SJCRH30 (cell line): ENCODE data around the gene HOXC6. TPM values are rescaled to one million over a fixed set of nuclear protein-coding genes. Genes with fewer than 3 reads are reported as not detected.

Experiments used
- DNase-seq, 2 experiments: peaks; one replicate each; pipeline ENCODE4 v3.0.0-alpha.2; 2015 to 2020
- H3K27ac ChIP-seq: fragments of 250-450 bp; sonication (Bioruptor Pico); 2 replicates; pipeline ENCODE4 v1.5.1; 2020; ENCODE audit warnings: mild to moderate bottlenecking, moderate library complexity
- H3K27me3 ChIP-seq: fragments of 250-450 bp; sonication (Bioruptor Pico); 2 replicates; pipeline ENCODE4 v1.5.1; 2020; ENCODE audit warnings: mild to moderate bottlenecking, moderate library complexity
- H3K36me3 ChIP-seq: fragments of 250-450 bp; sonication (Bioruptor Pico); 2 replicates; pipeline ENCODE4 v1.5.1; 2020; ENCODE audit warnings: mild to moderate bottlenecking, moderate library complexity
- H3K4me1 ChIP-seq: fragments of 250-450 bp; sonication (Bioruptor Pico); 2 replicates; pipeline ENCODE4 v1.5.1; 2020; ENCODE audit warnings: mild to moderate bottlenecking, moderate library complexity
- H3K4me3 ChIP-seq: fragments of 250-450 bp; sonication (Bioruptor Pico); 2 replicates; pipeline ENCODE4 v1.5.1; 2020; ENCODE audit warnings: mild to moderate bottlenecking, moderate library complexity
- H3K9me3 ChIP-seq: fragments of 250-450 bp; sonication (Bioruptor Pico); replicated peaks from 2 replicates; pipeline ENCODE4 v1.5.1; 2020; ENCODE audit warnings: mild to moderate bottlenecking, moderate library complexity
- total RNA-seq: library from RNA; depleted of rRNA; stranded (reverse); fragments of >200 nt; shearing (Covaris generic); gene quantifications from 2 replicates; pipeline ENCODE4 v1.2.3, GENCODE V29; 2014

HOXC6 gene
- total RNA-seq, 1 experiment from 2014 or later, result 2.2 TPM

DNA sequence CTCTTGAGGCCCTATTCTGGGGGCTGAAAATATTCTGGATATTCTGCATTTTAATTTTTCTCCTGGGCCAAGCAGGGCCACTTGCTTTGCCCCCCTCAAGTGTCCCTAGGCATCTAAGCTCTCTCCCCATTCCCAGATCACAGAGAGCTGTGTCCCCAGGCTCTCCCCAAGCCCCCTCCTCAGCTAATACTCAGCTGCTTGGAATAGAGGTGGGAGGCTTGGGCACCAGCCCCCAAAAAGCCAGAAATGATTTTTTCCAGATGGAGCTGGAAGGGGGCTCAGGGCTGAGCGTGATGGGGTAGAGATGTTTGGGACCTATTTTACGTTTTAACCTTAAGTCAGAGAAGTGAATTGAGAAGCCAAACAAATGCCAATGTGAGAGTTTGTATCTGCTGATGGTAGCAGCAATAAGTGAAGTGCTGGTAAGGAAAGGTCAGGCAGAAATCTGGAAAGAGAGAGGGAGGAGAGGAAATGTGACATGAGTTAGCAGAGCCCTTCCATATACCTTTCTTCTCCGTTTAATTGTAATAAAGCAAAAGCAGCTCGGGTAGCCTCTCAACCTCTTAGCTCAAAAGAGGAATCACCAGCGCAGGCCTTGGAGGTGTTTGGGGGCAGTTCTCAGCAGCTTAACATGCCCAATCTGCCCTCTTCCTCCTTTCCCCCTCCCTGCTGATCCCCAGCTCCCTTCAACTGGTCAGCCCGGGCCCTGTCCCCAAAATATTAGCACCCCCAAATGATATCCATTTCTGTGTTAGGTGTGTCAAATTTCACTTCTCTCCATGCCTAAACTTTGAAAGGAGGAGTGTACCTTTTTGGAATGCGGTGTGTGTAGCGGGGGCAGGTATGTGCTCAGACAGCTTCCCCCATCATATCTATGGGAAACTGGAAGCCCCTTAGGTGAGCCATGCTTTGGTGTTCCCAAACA, 5.0 kb upstream of the HOXC6 start:
- H3K4me3 ChIP-seq, result no peak overlapping the region
- H3K27me3 ChIP-seq, result no peaks in the 10 kb centered on the region
- DNase-seq, result no peak
- no peaks in the 10 kb centered on the region for H3K36me3 ChIP-seq
- no peak overlapping the region for H3K27ac ChIP-seq
- no peaks in the 10 kb centered on the region for H3K9me3 ChIP-seq
- H3K4me1 ChIP-seq, result peaks cover 15% of the 10 kb centered on the region

DNA sequence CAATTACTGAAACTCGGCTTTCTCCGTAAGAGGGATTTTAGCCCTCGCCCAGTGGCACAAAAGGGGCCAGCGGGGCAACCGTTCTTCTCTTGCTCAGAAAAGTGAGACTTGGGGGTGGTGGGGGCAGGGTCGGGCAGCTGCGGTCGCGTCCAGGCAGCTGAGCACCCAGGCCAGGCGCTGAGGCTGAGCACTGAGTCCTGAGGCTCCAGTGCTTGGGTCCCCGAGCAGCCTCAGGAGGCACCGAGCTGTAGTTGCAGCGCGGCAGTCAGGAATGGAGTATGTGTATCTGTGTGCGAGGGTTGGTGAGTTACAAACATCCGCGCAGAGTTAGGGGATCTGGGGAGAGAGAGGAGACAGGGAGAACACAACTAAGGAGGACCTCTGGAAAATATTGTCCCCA, 4.1 kb upstream of the HOXC6 start:
- Histone ChIP-seq H3K4me1 (peaks cover 15% of the 10 kb centered on the region), H3K27me3 (no peaks in the 10 kb centered on the region), H3K4me3 (no peak overlapping the region), H3K36me3 (no peaks in the 10 kb centered on the region), H3K9me3 (no peaks in the 10 kb centered on the region), H3K27ac (no peak overlapping the region)
- DNase-seq, result no peak

- no peak overlapping the region for H3K27ac ChIP-seq
- no peaks in the 10 kb centered on the region for H3K36me3 ChIP-seq
- DNase-seq, result no peak
- H3K9me3 ChIP-seq, result no peaks in the 10 kb centered on the region
- no peak overlapping the region for H3K4me3 ChIP-seq
- H3K27me3 ChIP-seq, result no peaks in the 10 kb centered on the region
- peaks cover 12% of the 10 kb centered on the region for H3K4me1 ChIP-seq
Observed at GRCh38 chr12:54024581-54025305, 3.5 kb upstream of the HOXC6 start.

DNA sequence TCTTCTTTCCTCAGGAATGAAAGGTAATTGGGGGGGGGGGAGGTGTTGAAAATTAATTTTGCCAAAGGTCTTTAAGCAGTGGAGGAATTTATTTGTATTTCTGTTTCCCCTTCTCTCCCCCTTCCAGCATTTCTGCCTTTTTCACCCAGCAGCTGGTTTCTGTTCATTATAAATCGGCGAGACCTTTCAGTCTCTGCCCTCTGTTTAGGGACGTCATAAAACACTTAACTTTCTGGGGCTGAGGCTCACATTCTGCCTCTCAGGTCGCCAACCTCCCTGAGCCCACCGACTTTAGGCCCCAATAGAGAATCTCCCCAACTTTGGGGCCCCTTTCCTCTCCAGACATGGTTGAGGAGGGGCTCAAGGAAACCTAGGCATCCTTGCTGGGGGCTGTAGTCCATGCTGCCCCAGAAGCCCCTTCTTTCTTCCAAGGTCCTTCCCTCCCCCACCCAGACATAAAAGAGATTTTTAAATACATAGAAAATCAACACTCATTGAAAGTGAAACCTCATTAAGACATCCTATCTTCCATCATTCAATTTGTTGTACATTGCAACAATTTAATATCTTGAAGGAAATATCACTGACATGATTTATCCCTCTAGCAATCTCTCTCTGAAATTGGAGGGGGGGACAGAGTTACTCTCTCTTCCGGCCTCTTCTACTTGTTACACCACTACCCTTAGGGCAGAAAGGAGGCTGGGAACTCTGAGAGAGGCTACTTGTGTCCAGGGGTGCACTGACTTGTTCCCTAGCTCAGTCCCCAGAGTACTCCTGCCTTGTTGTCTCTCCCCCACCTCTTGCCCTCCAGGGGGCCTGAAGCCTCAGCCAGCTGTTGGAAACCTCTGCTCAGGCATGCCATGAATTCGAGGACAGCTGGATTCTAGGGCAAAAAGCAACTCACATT, 2.5 kb upstream of the HOXC6 start:
- no peak overlapping the region for H3K4me3 ChIP-seq
- peak; percentile 44 to 61 for DNase-seq
- H3K27ac ChIP-seq, result no peak overlapping the region

DNA sequence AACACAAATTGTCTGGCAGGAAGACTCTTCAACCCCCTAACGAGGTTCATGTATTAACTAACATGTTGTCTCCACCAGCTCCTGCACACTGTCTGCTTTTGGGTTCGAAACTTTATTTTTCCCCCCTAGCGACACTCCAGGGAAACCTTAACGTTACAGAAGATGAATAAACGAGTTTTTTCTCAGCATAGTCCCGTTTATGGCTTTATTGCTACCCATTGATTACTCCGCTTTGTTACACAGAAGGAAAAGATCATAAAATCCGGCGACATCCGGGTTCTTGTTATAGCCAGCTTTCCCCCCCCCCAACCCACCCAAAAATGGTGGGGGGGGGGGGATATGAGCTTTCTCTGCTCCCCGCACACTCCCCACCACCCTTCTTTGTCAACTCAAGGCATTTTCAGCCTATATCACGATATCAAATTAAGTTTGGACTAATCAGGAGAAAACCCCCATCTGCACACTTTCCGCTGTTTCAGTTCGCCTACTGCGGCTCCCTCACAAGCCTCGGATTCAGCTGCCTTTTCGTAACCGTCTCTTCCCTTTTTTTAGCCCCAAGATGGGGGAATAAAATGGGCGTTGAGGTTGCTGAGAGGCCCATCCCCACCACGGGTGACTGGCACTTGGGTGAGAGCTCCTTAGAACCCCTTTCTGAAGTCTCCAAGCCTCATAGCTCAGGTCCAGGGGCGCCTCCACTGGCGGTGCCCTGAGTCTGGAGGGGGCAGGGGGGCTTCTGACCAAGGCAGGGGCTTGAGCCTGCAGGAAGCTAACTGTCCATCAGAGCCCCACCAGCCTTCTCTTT, 1.4 kb upstream of the HOXC6 start:
- Histone ChIP-seq H3K27me3 (no peaks in the 10 kb centered on the region), H3K4me3 (no peak overlapping the region), H3K36me3 (no peaks in the 10 kb centered on the region), H3K27ac (no peak overlapping the region), H3K9me3 (no peaks in the 10 kb centered on the region), H3K4me1 (peaks cover 11% of the 10 kb centered on the region)
- no peak for DNase-seq

More for the DNA sequence above, 2.5 kb upstream of the HOXC6 start:
- no peaks in the 10 kb centered on the region for H3K36me3 ChIP-seq
- H3K4me1 ChIP-seq, result peaks cover 11% of the 10 kb centered on the region
- H3K9me3 ChIP-seq, result no peaks in the 10 kb centered on the region
- no peaks in the 10 kb centered on the region for H3K27me3 ChIP-seq

- no peak overlapping the region for H3K27ac ChIP-seq
- peaks cover 11% of the 10 kb centered on the region for H3K4me1 ChIP-seq
- no peaks in the 10 kb centered on the region for H3K9me3 ChIP-seq
- no peak overlapping the region for H3K4me3 ChIP-seq
- H3K27me3 ChIP-seq, result no peaks in the 10 kb centered on the region
- no peaks in the 10 kb centered on the region for H3K36me3 ChIP-seq
- DNase-seq, result no peak
Observed at GRCh38 chr12:54027442-54027786, 826 bp upstream of the HOXC6 start.

GRCh38 chr12:54029529-54030441, 1.5 kb downstream of the HOXC6 start:
- H3K27ac ChIP-seq, result no peak overlapping the region
- H3K27me3 ChIP-seq, result no peaks in the 10 kb centered on the region
- no peak for DNase-seq
- no peaks in the 10 kb centered on the region for H3K36me3 ChIP-seq
- H3K4me3 ChIP-seq, result no peak overlapping the region
- peaks cover 11% of the 10 kb centered on the region for H3K4me1 ChIP-seq
- no peaks in the 10 kb centered on the region for H3K9me3 ChIP-seq

- Histone ChIP-seq H3K27ac (no peak overlapping the region), H3K9me3 (no peaks in the 10 kb centered on the region), H3K36me3 (no peaks in the 10 kb centered on the region), H3K27me3 (no peaks in the 10 kb centered on the region), H3K4me1 (peaks cover 11% of the 10 kb centered on the region), H3K4me3 (no peak overlapping the region)
- no peak for DNase-seq
Observed at GRCh38 chr12:54030442-54030801, 2.2 kb downstream of the HOXC6 start.

GRCh38 chr12:54030889-54031471, 2.7 kb downstream of the HOXC6 start:
- no peak overlapping the region for H3K27ac ChIP-seq
- H3K36me3 ChIP-seq, result no peaks in the 10 kb centered on the region
- H3K27me3 ChIP-seq, result no peaks in the 10 kb centered on the region
- DNase-seq, result no peak
- H3K4me3 ChIP-seq, result no peak overlapping the region
- H3K4me1 ChIP-seq, result peaks cover 7% of the 10 kb centered on the region
- H3K9me3 ChIP-seq, result no peaks in the 10 kb centered on the region

GRCh38 chr12:54031480-54031879, 3.2 kb downstream of the HOXC6 start:
- no peak for DNase-seq
- Histone ChIP-seq H3K27ac (no peak overlapping the region), H3K4me3 (no peak overlapping the region), H3K27me3 (no peaks in the 10 kb centered on the region), H3K36me3 (no peaks in the 10 kb centered on the region), H3K9me3 (no peaks in the 10 kb centered on the region), H3K4me1 (peaks cover 2% of the 10 kb centered on the region)

- Histone ChIP-seq H3K36me3 (no peaks in the 10 kb centered on the region), H3K4me3 (no peak overlapping the region), H3K4me1 (peaks cover 6% of the 10 kb centered on the region), H3K9me3 (no peaks in the 10 kb centered on the region), H3K27ac (no peak overlapping the region), H3K27me3 (no peaks in the 10 kb centered on the region)
- no peak for DNase-seq
Observed at GRCh38 chr12:54032086-54032619, 3.9 kb downstream of the HOXC6 start.

GRCh38 chr12:54032627-54033100, 4.4 kb downstream of the HOXC6 start, which contains the start of gene HOXC5:
TSS of gene HOXC5 (plus strand) at chr12:54033050. CDS start at chr12:54033123, 73 bp downstream.
- DNase-seq, result peak; percentile 58 to 84
- H3K36me3 ChIP-seq, result no peaks in the 10 kb centered on the region
- peak within 1 kb of the TSS; percentile 25; the same call in 1 of the 2 replicates for H3K4me3 ChIP-seq
- peaks cover 8% of the 10 kb centered on the region for H3K4me1 ChIP-seq
- no peaks in the 10 kb centered on the region for H3K9me3 ChIP-seq
- no peak within 1 kb of the TSS for H3K27ac ChIP-seq
- H3K27me3 ChIP-seq, result no peaks in the 10 kb centered on the region
